Measurements from ENCODE around the gene ZFAND2A.
"Not testable (repeated sequence)": the region's sequence is repeated elsewhere in the genome, so short reads cannot be mapped to it uniquely, and the experiment has no call there.

DNA sequence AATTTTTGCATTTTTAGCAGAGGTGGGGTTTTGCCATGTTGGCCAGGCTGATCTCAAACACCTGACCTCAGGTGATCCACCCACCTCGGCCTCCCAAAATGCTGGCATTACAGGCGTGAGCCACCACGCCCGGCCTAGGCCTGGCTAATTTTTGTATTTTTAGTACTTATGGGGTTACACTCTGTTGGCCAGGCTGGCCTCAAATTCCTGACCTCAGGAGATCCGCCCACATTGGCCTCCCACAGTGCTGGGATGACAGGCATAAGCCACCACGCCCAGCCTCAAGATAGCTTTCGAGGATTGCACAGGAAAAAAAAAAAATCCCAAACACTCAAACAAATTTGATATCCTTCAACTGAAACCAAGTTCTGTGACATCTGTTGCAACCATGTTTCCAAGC is 45.7 kb upstream of the ZFAND2A start:
- TF ChIP-seq, protein P1, sequence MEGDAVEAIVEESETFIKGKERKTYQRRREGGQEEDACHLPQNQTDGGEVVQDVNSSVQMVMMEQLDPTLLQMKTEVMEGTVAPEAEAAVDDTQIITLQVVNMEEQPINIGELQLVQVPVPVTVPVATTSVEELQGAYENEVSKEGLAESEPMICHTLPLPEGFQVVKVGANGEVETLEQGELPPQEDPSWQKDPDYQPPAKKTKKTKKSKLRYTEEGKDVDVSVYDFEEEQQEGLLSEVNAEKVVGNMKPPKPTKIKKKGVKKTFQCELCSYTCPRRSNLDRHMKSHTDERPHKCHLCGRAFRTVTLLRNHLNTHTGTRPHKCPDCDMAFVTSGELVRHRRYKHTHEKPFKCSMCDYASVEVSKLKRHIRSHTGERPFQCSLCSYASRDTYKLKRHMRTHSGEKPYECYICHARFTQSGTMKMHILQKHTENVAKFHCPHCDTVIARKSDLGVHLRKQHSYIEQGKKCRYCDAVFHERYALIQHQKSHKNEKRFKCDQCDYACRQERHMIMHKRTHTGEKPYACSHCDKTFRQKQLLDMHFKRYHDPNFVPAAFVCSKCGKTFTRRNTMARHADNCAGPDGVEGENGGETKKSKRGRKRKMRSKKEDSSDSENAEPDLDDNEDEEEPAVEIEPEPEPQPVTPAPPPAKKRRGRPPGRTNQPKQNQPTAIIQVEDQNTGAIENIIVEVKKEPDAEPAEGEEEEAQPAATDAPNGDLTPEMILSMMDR (conservative IDR thresholded peaks at IDR 0.05) = not testable (repeated sequence)
- not testable (repeated sequence) for TF ChIP-seq EZH2 (IDR thresholded peaks at IDR 0.05; ENCODE audit: low read depth)

Measured in PC-9 (cell line).